GM12878 (cell line): ENCODE measurements around the gene IER2. TPM values are rescaled to one million over a fixed set of nuclear protein-coding genes. Genes with fewer than 3 reads are reported as not detected.

Source experiments
- ATAC-seq: fragments of 200-7000 bp; cut with Tn5 transposase; 3 replicates; pipeline ENCODE4 v1.9.1; 2020; ENCODE audit warnings: mild to moderate bottlenecking, moderate library complexity
- BruUV-seq: library from RNA; stranded (reverse); fragments of 400-500 nt; replicated peaks from 2 replicates; lab custom pipeline; 2021; lab: Mats Ljungman, UMichigan
- CTCF ChIA-PET: fragments of 300-600 bp; sonication (Branson Sonifier 250); formaldehyde crosslinking; extraction: SDS; loops from one replicate; lab custom pipeline; 2021; ENCODE audit warnings: inconsistent platforms; lab: Yijun Ruan, JAX
- POLR2A ChIA-PET: fragments of 350-600 bp; formaldehyde crosslinking; extraction: SDS; loops from one replicate; lab custom pipeline; 2021; ENCODE audit warnings: inconsistent platforms; lab: Charles Lee
- RAD21 ChIA-PET: fragments of 300-600 bp; sonication (Branson Sonifier 250); formaldehyde crosslinking; loops from one replicate; lab custom pipeline; 2023; ENCODE audit warnings: antibody characterized with exemption; ENCODE audit not compliant: unreplicated experiment; lab: Charles Lee
- SMC1A ChIA-PET: fragments of 300-600 bp; sonication (Branson Sonifier 250); formaldehyde crosslinking; loops from one replicate; lab custom pipeline; 2023; ENCODE audit not compliant: unreplicated experiment, uncharacterized antibody; lab: Charles Lee
- DNase-seq: peaks from one replicate; pipeline ENCODE4 v3.0.0-alpha.2; 2011; ENCODE audit warnings: low read depth, low spot score
- FAIRE-seq: peaks from 3 replicates; lab custom pipeline; 2011; peaks lifted over from hg19 to GRCh38; lab: Jason Lieb, UNC
- H2AFZ ChIP-seq: 2 replicates; pipeline ENCODE4 v1.6.0; 2011; ENCODE audit warnings: low read depth, low read length, control low read depth; ENCODE audit not compliant: control insufficient read depth
- H3K27ac ChIP-seq: 2 replicates; pipeline ENCODE4 v1.5.1; 2011; ENCODE audit warnings: control low read depth; ENCODE audit not compliant: control insufficient read depth, insufficient read depth
- H3K27me3 ChIP-seq, 2 experiments: replicated peaks in 1 of 2; 2 replicates each; pipeline versions ENCODE4 v1.6.0 to v1.6.1; 2011; ENCODE audit warnings: low read length in 1 of 2; ENCODE audit not compliant: control insufficient read depth in 2 of 2, insufficient read depth in 2 of 2
- H3K36me3 ChIP-seq, 2 experiments: 2 replicates each; pipeline ENCODE4 v1.5.1; 2011; ENCODE audit warnings: low read length in 1 of 2; ENCODE audit not compliant: control insufficient read depth in 2 of 2, insufficient read depth in 2 of 2
- H3K4me1 ChIP-seq: 2 replicates; pipeline ENCODE4 v1.6.1; 2011; ENCODE audit warnings: mild to moderate bottlenecking, low read length, moderate library complexity, mixed read lengths; ENCODE audit not compliant: control insufficient read depth, insufficient read depth
- H3K4me2 ChIP-seq: 2 replicates; pipeline ENCODE4 v1.6.0; 2011; ENCODE audit warnings: control low read depth; ENCODE audit not compliant: control insufficient read depth, insufficient read depth
- H3K4me3 ChIP-seq: fragments of 200-600 bp; sonication (generic); 2 replicates; pipeline ENCODE4 v1.5.1; 2016
- H3K79me2 ChIP-seq: 2 replicates; pipeline ENCODE4 v1.6.0; 2011; ENCODE audit warnings: low read length; ENCODE audit not compliant: control insufficient read depth, insufficient read depth
- H3K9ac ChIP-seq: 2 replicates; pipeline ENCODE4 v1.8.0; 2011; ENCODE audit warnings: low read length, control low read depth, mixed read lengths; ENCODE audit not compliant: control insufficient read depth, insufficient read depth
- H3K9me3 ChIP-seq: replicated peaks from 3 replicates; pipeline ENCODE4 v1.5.1; 2011; ENCODE audit warnings: mild to moderate bottlenecking, low read length; ENCODE audit not compliant: control insufficient read depth, insufficient read depth
- H4K20me1 ChIP-seq: 2 replicates; pipeline ENCODE4 v1.6.0; 2011; ENCODE audit not compliant: control insufficient read depth, insufficient read depth
- CHD4 ChIP-seq: fragments of 200-600 bp; sonication (generic); IDR thresholded peaks from 2 replicates; pipeline ENCODE4 v1.6.1; 2016; ENCODE audit warnings: mild to moderate bottlenecking
- GABPA ChIP-seq: IDR thresholded peaks from 2 replicates; pipeline ENCODE4 v1.6.1; 2014; ENCODE audit warnings: antibody characterized with exemption, low read depth, mild to moderate bottlenecking, inconsistent platforms
- GATAD2B ChIP-seq: fragments of 450-650 bp; conservative IDR thresholded peaks from 2 replicates; pipeline ENCODE4 v1.6.1; 2017; ENCODE audit warnings: low read depth, mild to moderate bottlenecking, moderate library complexity
- HDAC2 ChIP-seq: fragments of 200-600 bp; sonication (generic); IDR thresholded peaks from 2 replicates; pipeline ENCODE4 v1.6.1; 2017
- IRF5 ChIP-seq: fragments of 450-650 bp; IDR thresholded peaks from 2 replicates; pipeline ENCODE4 v1.6.1; 2017; ENCODE audit warnings: borderline replicate concordance
- KLF5 ChIP-seq: fragments of 450-650 bp; IDR thresholded peaks from 2 replicates; pipeline ENCODE4 v1.6.1; 2014; ENCODE audit warnings: mild to moderate bottlenecking; ENCODE audit not compliant: partially characterized antibody
- NRF1 ChIP-seq: conservative IDR thresholded peaks from 2 replicates; pipeline ENCODE4 v1.6.1; 2011; ENCODE audit warnings: mild to moderate bottlenecking, low read depth, low read length, improper control_type of control experiment
- RAD51 ChIP-seq: fragments of 450-650 bp; IDR thresholded peaks from 2 replicates; pipeline ENCODE4 v1.6.1; 2016; ENCODE audit warnings: moderate library complexity, mild to moderate bottlenecking, inconsistent platforms
- RUNX3 ChIP-seq: IDR thresholded peaks from 2 replicates; pipeline ENCODE4 v1.6.1; 2012; ENCODE audit warnings: low read length, inconsistent platforms
- TAF1 ChIP-seq: IDR thresholded peaks from 2 replicates; pipeline ENCODE4 v1.6.1; 2011; ENCODE audit warnings: mild to moderate bottlenecking, low read depth, low read length, borderline replicate concordance
- TCF12 ChIP-seq: IDR thresholded peaks from 2 replicates; pipeline ENCODE4 v1.6.1; 2011; ENCODE audit warnings: low read depth, mild to moderate bottlenecking, low read length
- YBX1 ChIP-seq: fragments of 450-650 bp; IDR thresholded peaks from 2 replicates; pipeline ENCODE4 v1.6.1; 2016; ENCODE audit warnings: antibody characterized with exemption
- WGBS: methylation state at CpG from one replicate; pipeline ENCODE4 v1.1.6; 2016; ENCODE audit warnings: low lambda C conversion rate; ENCODE audit not compliant: insufficient replicate concordance, insufficient coverage; ENCODE audit errors: missing lambda C conversion rate; 5-methylcytosine and 5-hydroxymethylcytosine counted together
- in situ Hi-C: fragments of 300-500 bp; cut with MboI; formaldehyde crosslinking; loops from 9 replicates; pipeline ENCODE4 v1.14.3; 2018; ENCODE audit warnings: mixed read lengths
- intact Hi-C: fragments of 100-400 bp; cut with micrococcal nuclease; formaldehyde crosslinking; loops from one replicate; pipeline ENCODE4 v1.14.2; 2022; ENCODE audit not compliant: unreplicated experiment
- polyA plus RNA-seq, 11 experiments: library from polyadenylated mRNA; depleted of rRNA in 4 of 11; unstranded in 6 of 11; stranded (reverse) in 5 of 11; fragments of >200 nt; fragmentation: Nextera tagmentation in 4 of 11; fragmentation: Illumina TruSeq in 1 of 11; extraction: Ambion mirVana in 4 of 11; extraction: Trizol in 1 of 11; gene quantifications; 1 replicate in 1 of 11; 2 replicates in 10 of 11; pipeline versions ENCODE4 v1.2.1 to v1.2.3, GENCODE V29; 2011 to 2016; ENCODE audit warnings: inconsistent platforms in 2 of 11, missing spikeins in 2 of 11, low read depth in 1 of 11
- total RNA-seq, 4 experiments: library from RNA; depleted of rRNA in 3 of 4; stranded (reverse); fragments of >200 nt in 3 of 4; fragmentation: Illumina TruSeq in 1 of 4; extraction: Trizol in 1 of 4; gene quantifications; 2 replicates each; pipeline versions ENCODE4 v1.2.1 to v1.2.3, GENCODE V29; 2013 to 2021
- TF ChIP-seq, protein P1 (sequence below): IDR thresholded peaks from 2 replicates; pipeline ENCODE4 v1.6.1; 2011; ENCODE audit warnings: borderline replicate concordance, low read depth, mild to moderate bottlenecking, moderate library complexity, mixed read lengths, low read length; ENCODE audit not compliant: insufficient read depth; ENCODE audit errors: extremely low read length
- TF ChIP-seq, protein P2 (sequence below): fragments of 450-650 bp; IDR thresholded peaks from 2 replicates; pipeline ENCODE4 v1.6.1; 2018; ENCODE audit warnings: mild to moderate bottlenecking, low read depth, moderate library complexity; ENCODE audit not compliant: partially characterized antibody

IER2 gene
- total and polyA plus RNA-seq, 10 of the 15 experiments (the other 5 are each of a cell fraction or from before 2014, with no cell fraction given) = 2.8 to 94.5 (median 24.9) TPM

DNA sequence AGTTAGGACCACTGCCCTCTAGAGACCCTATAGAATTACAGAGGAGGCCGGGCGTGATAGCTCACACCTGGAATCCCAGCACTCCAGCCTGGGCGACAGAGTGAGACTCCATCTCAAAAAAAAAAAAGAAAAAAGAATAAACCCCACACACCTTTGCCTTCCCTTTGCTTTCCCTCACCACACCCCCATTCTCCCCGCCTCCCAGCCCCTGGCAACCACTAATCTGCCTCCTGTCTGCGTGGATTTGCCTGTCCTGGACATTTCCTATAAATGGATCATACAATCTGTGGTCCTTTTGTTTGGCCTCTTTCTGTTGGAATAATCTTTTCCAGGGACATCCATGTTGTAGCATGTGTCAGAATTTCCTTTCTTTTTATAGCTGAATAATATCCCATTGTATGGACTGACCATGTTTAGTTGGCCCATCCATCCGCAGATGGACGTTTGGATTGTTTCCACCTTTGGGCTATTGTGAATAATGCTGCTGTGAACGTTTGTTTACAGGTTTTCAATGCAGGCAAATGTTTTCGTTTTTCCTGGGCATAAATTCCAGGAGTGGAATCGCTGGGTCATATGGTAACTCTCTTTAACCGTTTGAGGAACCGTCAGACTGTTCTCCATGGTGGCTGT lies 16.9 kb upstream of the IER2 start:
- Histone ChIP-seq H3K79me2 (peaks cover 9% of the 10 kb centered on the region), H4K20me1 (peaks cover 3% of the 10 kb centered on the region), H3K4me2 (no peak overlapping the region), H3K4me3 (no peak overlapping the region), H3K4me1 (no peaks in the 10 kb centered on the region), H3K27me3 (no peaks in the 10 kb centered on the region), H3K9me3 (no peaks in the 10 kb centered on the region), H3K9ac (no peak overlapping the region), H3K27ac (no peak overlapping the region), H2AFZ (no peak overlapping the region), H3K36me3 (peaks cover 9 to 28% of the 10 kb centered on the region in 2 experiments)
- TF ChIP-seq YBX1 (no peak), IRF5 (no peak), NRF1 (no peak), RAD51 (no peak), GATAD2B (no peak), CHD4 (no peak), KLF5 (no peak), RUNX3 (no peak), HDAC2 (no peak), GABPA (no peak), TAF1 (no peak), TCF12 (no peak)
- TF ChIP-seq, protein P1, sequence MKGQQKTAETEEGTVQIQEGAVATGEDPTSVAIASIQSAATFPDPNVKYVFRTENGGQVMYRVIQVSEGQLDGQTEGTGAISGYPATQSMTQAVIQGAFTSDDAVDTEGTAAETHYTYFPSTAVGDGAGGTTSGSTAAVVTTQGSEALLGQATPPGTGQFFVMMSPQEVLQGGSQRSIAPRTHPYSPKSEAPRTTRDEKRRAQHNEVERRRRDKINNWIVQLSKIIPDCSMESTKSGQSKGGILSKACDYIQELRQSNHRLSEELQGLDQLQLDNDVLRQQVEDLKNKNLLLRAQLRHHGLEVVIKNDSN = no peak
- TF ChIP-seq, protein P2, sequence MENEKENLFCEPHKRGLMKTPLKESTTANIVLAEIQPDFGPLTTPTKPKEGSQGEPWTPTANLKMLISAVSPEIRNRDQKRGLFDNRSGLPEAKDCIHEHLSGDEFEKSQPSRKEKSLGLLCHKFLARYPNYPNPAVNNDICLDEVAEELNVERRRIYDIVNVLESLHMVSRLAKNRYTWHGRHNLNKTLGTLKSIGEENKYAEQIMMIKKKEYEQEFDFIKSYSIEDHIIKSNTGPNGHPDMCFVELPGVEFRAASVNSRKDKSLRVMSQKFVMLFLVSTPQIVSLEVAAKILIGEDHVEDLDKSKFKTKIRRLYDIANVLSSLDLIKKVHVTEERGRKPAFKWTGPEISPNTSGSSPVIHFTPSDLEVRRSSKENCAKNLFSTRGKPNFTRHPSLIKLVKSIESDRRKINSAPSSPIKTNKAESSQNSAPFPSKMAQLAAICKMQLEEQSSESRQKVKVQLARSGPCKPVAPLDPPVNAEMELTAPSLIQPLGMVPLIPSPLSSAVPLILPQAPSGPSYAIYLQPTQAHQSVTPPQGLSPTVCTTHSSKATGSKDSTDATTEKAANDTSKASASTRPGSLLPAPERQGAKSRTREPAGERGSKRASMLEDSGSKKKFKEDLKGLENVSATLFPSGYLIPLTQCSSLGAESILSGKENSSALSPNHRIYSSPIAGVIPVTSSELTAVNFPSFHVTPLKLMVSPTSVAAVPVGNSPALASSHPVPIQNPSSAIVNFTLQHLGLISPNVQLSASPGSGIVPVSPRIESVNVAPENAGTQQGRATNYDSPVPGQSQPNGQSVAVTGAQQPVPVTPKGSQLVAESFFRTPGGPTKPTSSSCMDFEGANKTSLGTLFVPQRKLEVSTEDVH = no peak
- RAD21 ChIA-PET = no interaction called here
- FAIRE-seq (no peak), DNase-seq (no peak), ATAC-seq (no peak)
- SMC1A ChIA-PET = no interaction called here
- BruUV-seq = no TSS peak
- CTCF ChIA-PET = interaction anchor here (0.6 kb wide), 1 partner anchor 13 kb away, joined by 3 read pairs; no protein-coding TSS in a partner anchor
- intact Hi-C loops = no loop called here
- POLR2A ChIA-PET = no interaction called here
- 89% methylated on average over 12 of the region's 12 CpGs for WGBS
- in situ Hi-C loops = no loop called here
